ENCODE data around the gene COIL.
"Not testable (repeated sequence)": the region's sequence is repeated elsewhere in the genome, so short reads cannot be mapped to it uniquely, and the experiment has no call there.

Gene COIL

GRCh38 chr17:56978441-56979090 is 17.7 kb upstream of the COIL start:
- no peak for DNase-seq

- peak; percentile 74 to 82 for DNase-seq
Measured at GRCh38 chr17:56977673-56978395, 17.0 kb upstream of the COIL start, which contains the start of gene SCPEP1. TSS of gene SCPEP1 (plus strand) at chr17:56978131. CDS start at chr17:56978160, 29 bp downstream.

GRCh38 chr17:56976941-56977608 is 16.2 kb upstream of the COIL start:
- no peak for DNase-seq

DNA sequence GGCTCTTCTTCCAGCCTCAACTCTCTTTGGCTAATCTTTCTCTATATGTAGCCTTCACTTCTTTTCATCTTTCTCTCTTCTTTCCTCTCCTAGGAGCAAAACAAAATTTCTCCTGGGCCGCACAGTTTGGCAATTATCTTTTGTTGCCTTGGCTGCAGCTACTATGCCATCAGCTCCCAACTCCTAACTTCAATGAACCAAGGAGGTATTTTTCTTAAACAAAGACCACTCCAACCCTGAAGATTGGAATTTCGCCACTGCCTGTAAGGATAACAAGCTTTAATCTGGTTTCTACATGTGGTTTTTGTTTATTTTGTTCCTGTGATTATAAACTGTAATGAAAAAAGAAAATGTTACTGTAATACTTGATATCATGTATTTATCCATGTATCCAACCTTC is 14.8 kb upstream of the COIL start:
- no peak for DNase-seq

GRCh38 chr17:56974055-56974454 is 13.2 kb upstream of the COIL start:
- no peak for DNase-seq

DNA sequence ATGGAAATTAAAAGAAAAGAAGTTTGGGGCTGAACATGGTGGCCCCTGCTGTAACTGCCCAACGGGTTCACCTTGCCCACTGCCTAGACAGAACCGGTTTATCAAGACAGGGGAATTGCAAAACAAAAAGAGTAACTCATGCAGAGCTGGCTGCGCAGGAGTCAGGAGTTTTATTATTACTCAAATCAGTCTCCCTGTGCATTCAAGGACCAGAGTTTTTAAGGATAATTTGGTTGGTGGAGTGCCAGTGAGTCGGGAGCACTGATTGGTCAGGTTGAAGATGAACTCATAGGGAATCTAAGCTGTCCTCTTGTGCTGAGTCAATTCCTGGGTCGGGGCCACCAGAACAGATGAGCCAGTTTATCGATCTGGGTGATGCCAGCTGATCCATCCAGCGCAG is 12.7 kb upstream of the COIL start:
- DNase-seq, result no peak

- DNase-seq, result no peak
Measured at GRCh38 chr17:56972111-56972730, 11.4 kb upstream of the COIL start.

DNA sequence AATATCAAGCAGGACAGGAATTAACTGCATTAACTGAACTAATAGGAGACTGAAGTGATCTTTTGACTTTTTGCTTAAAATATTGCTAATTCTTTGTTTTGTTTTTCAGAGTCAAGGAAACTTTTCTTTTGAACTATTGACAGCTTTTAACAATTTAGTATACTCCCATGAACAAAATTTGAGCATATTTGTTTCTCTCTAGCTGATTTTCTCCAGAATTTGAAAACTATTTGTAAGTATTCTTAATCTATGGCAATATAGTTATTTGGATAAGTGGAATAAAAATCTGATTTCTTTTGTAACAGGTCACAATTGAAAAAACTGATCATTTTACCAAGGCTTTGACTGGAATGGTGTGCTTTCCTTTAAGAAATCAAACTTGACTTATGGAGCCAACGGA is 10.1 kb upstream of the COIL start:
- DNase-seq, result no peak

DNA sequence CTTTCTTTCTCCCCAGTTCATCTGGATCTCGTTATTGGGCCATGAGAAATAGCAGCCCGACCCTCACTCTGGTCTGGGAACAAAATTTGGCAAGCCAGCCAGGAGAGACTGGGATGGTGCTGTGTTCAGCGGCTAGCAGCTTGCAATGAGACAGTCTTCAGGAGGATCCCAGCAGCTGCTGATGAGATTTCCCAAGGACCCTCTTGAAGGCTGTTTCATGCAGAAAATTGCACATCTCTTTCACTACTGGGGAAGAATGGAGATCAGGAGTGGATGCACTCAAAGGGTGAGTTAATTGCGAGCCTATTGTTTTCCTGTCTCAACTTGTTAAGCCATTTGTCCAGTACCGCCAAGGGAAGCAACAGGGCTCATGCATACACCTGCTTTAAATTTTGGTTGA is 5.5 kb upstream of the COIL start:
- DNase-seq, result no peak

DNA sequence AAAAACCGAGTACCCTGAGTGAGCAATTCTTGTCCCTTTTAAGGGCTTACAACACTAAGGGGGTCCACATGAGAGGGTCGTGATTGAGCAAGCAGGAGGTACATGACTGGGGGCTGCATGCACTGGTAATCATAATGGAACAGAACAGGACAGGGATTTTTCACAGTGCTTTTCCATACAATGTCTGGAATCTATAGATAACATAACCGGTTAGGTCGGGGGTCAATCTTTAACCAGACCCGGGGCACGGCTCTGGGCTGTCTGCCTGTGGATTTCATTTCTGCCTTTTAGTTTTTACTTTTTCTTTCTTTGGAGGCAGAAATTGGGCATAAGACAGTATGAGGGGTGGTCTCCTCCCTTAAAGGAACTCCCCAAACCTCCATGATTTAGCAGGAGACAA is 4.8 kb upstream of the COIL start:
- not testable (repeated sequence) for DNase-seq

GRCh38 chr17:56965241-56965640 is 4.4 kb upstream of the COIL start:
- not testable (repeated sequence) for DNase-seq

GRCh38 chr17:56956992-56957391 is 3.9 kb downstream of the COIL start:
- no peak for DNase-seq

- DNase-seq, result no peak
Measured at GRCh38 chr17:56949595-56949994, 11.3 kb downstream of the COIL start.

- DNase-seq, result no peak
Measured at GRCh38 chr17:56948491-56948890, 12.4 kb downstream of the COIL start.

GRCh38 chr17:56947741-56948140 is 13.1 kb downstream of the COIL start:
- no peak for DNase-seq

DNA sequence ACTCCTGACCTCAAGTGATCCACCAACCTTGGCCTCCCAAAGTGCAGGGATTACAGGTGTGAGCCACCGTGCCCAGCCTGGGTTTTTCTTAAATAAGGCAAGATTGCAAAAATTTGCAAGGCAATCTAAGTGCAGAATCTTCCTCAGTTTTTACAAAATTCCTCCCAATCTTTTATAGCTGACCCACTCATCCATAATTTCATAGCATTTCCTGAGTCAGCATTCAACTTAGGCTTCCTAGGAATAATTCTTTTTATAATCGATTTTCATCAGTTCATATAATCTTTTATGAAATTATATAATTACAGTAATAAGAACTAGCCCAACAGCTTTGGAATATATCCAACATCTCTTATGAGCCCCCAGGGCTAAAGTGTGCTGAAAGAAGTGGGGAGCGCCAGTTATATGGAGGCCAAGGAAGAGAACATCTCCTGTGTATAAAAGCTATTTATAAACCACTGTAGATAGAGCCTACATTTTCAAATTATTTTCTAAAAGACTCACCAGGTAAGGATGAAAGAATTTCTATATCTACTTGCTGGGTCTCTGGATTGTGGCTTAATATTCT is 14.8 kb downstream of the COIL start:
- DNase-seq, result no peak

DNA sequence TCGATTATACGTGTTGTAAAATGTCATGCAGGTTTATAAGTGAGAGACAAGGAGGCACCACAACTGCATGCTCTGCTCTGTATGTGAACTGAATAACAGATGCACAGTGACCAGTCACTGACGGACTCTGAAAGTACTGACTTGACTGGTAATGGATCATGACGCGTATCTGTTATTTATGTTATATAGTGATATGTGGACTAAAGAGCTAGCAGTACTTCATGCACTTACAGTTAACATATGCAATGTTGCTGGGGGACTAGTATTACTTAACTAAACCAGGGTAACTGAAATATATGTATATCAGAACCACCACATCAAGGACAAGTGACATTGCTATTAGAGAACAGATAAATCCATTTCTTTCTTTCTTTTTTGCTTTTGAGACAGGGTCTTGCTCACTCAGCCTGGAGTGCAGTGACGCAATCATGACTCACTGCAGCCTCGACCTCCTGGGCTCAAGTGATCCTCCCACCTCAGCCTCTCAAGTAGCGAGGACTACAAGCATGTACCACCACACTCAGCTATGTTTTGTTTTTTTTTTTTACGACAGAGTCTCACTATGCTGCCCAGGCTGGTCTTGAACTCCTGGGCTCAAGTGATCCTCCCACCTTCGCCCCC is 17.2 kb downstream of the COIL start:
- no peak for DNase-seq

GRCh38 chr17:56939869-56940484 is 20.9 kb downstream of the COIL start:
- DNase-seq, result no peak

DNA sequence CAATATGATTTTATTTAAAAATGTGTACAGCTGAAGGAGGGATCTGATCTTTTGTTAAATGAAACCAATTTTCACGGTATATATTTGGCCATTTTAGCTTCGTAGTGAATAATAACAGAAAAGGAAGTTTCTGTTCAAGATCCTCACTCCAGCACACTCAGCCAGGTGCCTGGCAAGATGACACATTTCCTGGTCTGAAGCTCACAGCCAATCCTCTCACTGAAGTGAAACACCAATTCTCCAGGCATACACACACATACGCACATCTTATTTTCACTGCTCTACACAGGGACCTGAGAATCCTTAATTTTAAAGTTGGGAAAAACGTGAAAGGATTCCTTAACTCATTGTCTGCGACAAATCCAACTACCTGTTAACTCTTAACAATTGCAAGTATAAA is 22.6 kb downstream of the COIL start:
- not testable (repeated sequence) for DNase-seq

DNA sequence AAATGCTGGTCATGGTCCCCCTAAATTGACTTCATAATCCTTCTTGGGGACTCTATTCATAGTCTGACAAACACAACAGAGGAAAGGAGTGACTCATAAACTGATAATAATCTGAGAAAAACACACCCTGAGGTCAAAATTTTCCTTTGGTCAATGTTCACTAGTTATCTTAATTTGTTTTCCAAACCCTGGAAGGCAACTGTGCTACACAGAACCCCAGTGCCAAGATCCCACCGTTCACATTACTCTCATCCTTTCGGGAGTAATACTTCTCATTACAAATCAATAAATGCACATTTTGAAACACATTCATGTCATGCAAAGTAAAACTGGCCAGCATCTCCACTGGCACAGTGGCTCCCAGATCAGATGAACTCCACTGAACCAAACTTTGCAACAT is 23.2 kb downstream of the COIL start:
- no peak for DNase-seq

GRCh38 chr17:56936697-56937322 is 24.0 kb downstream of the COIL start:
- DNase-seq, result no peak

DNA sequence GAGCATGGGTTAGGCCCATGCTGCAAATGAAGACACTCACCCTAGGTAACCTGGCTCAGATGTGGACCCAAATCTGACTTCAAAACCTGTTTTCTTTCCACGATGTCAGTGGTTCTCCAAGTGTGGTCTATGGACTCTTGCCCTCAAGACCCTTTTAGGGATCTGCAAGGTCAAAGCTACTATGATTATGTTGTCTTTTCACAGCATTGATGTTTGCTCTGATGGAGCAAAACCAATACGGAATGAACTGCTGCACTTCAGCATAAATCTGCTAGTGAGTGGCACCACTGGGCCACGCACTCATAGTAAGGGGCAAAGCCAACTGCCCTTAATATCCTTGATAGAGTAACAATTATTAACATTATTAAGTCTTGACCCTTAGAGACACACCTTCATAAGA is 25.4 kb downstream of the COIL start:
- DNase-seq, result no peak
